GM23338 (cell line): Measurements from ENCODE around the gene EPHA8.

Experiments
- CREB1 ChIP-seq: fragments of 250-450 bp; sonication (Bioruptor Pico); IDR thresholded peaks from 2 replicates; pipeline ENCODE4 v1.5.0; 2020; ENCODE audit warnings: low read depth, mild to moderate bottlenecking, moderate library complexity
- CTCF ChIP-seq, 2 experiments: fragments of 200-600 bp in 1 of 2; sonication (generic) in 1 of 2; conservative IDR thresholded peaks; 2 replicates each; pipeline versions ENCODE4 v1.5.1 to v1.6.1; 2016 to 2017; ENCODE audit warnings: antibody characterized with exemption in 2 of 2, low read depth in 2 of 2, mild to moderate bottlenecking in 2 of 2, moderate library complexity in 1 of 2
- ETS1 ChIP-seq: IDR thresholded peaks from 2 replicates; pipeline ENCODE4 v1.6.1; 2016; ENCODE audit warnings: antibody characterized with exemption
- EZH2 ChIP-seq: fragments of 200-600 bp; sonication (generic); IDR thresholded peaks from one replicate; pipeline ENCODE4 v1.8.0; 2017; ENCODE audit warnings: antibody characterized with exemption, mild to moderate bottlenecking, low read depth; ENCODE audit not compliant: unreplicated experiment
- EZH2phosphoT487 ChIP-seq: fragments of 200-600 bp; sonication (generic); IDR thresholded peaks from one replicate; pipeline ENCODE4 v1.8.1; 2018; ENCODE audit warnings: antibody characterized with exemption; ENCODE audit not compliant: unreplicated experiment
- JUNB ChIP-seq: IDR thresholded peaks from one replicate; pipeline ENCODE4 v1.6.1; 2016; ENCODE audit warnings: antibody characterized with exemption; ENCODE audit not compliant: unreplicated experiment
- POLR2AphosphoS5 ChIP-seq: IDR thresholded peaks from 2 replicates; pipeline ENCODE4 v1.6.1; 2016; ENCODE audit warnings: antibody characterized with exemption, low read depth
- STAT1 ChIP-seq: IDR thresholded peaks from one replicate; pipeline ENCODE4 v1.6.1; 2016; ENCODE audit warnings: antibody characterized with exemption; ENCODE audit not compliant: unreplicated experiment
- ZNF331 ChIP-seq: fragments of 250-450 bp; sonication (Bioruptor Pico); IDR thresholded peaks from 2 replicates; pipeline ENCODE4 v1.5.0; 2020; ENCODE audit warnings: low read depth, mild to moderate bottlenecking, moderate library complexity
- TF ChIP-seq, protein P1 (sequence below): IDR thresholded peaks from one replicate; pipeline ENCODE4 v1.6.1; 2018; ENCODE audit warnings: antibody characterized with exemption; ENCODE audit not compliant: unreplicated experiment

- TF ChIP-seq CTCF (conservative IDR thresholded peaks at IDR 0.05; ENCODE audit: low read depth in 2 of 2): no peak
- TF ChIP-seq ETS1: no peak
- TF ChIP-seq, protein P1, sequence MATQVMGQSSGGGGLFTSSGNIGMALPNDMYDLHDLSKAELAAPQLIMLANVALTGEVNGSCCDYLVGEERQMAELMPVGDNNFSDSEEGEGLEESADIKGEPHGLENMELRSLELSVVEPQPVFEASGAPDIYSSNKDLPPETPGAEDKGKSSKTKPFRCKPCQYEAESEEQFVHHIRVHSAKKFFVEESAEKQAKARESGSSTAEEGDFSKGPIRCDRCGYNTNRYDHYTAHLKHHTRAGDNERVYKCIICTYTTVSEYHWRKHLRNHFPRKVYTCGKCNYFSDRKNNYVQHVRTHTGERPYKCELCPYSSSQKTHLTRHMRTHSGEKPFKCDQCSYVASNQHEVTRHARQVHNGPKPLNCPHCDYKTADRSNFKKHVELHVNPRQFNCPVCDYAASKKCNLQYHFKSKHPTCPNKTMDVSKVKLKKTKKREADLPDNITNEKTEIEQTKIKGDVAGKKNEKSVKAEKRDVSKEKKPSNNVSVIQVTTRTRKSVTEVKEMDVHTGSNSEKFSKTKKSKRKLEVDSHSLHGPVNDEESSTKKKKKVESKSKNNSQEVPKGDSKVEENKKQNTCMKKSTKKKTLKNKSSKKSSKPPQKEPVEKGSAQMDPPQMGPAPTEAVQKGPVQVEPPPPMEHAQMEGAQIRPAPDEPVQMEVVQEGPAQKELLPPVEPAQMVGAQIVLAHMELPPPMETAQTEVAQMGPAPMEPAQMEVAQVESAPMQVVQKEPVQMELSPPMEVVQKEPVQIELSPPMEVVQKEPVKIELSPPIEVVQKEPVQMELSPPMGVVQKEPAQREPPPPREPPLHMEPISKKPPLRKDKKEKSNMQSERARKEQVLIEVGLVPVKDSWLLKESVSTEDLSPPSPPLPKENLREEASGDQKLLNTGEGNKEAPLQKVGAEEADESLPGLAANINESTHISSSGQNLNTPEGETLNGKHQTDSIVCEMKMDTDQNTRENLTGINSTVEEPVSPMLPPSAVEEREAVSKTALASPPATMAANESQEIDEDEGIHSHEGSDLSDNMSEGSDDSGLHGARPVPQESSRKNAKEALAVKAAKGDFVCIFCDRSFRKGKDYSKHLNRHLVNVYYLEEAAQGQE: no peak
- no peak for TF ChIP-seq POLR2AphosphoS5
- TF ChIP-seq JUNB: no peak
- no peak for TF ChIP-seq EZH2
- no peak for TF ChIP-seq ZNF331 (CRISPR knock-in tag)
- TF ChIP-seq CREB1 (CRISPR knock-in tag): no peak
- no peak for TF ChIP-seq EZH2phosphoT487
- TF ChIP-seq STAT1: no peak
Measured at GRCh38 chr1:22627331-22627730, 64.0 kb downstream of the EPHA8 start.
